ENCODE results near the gene TMEM178B.

GRCh38 chr7:141218941-141219340 lies 145.1 kb downstream of the TMEM178B start:
- TF ChIP-seq ELK1 (IDR thresholded peaks at IDR 0.05; ENCODE audit: borderline replicate concordance, low read depth, low read length) = no peak
- no peak for TF ChIP-seq CTCF (conservative IDR thresholded peaks at IDR 0.05; ENCODE audit: low read depth, low read length)
- TF ChIP-seq, protein P1, sequence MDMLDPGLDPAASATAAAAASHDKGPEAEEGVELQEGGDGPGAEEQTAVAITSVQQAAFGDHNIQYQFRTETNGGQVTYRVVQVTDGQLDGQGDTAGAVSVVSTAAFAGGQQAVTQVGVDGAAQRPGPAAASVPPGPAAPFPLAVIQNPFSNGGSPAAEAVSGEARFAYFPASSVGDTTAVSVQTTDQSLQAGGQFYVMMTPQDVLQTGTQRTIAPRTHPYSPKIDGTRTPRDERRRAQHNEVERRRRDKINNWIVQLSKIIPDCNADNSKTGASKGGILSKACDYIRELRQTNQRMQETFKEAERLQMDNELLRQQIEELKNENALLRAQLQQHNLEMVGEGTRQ (IDR thresholded peaks at IDR 0.05; ENCODE audit: low read depth, low read length) = no peak

All from IMR-90 (cell line).